ENCODE results near the gene GFM2. TPM values are rescaled to one million over a fixed set of nuclear protein-coding genes. Genes with fewer than 3 reads are reported as not detected.

GFM2 gene
- total RNA-seq (2022; extraction: Qiagen RNA extraction), result 24.9 to 29.9 TPM (median 25.4 TPM) in 5 replicates

GRCh38 chr5:74766849-74767578 lies at the start of gene GFM2, which contains the start of gene NSA2:
Gene GFM2, minus strand, starts transcription at chr5:74767117. Its CDS starts 3,375 bp downstream, at chr5:74763742.
Gene NSA2, plus strand, starts transcription at chr5:74767249. Its CDS starts 112 bp downstream, at chr5:74767361.

GRCh38 chr5:74684900-74685851 lies 81.7 kb downstream of the GFM2 start, which contains the start of gene HEXB:
Gene HEXB, plus strand, starts transcription at chr5:74685233. Its CDS starts 28 bp downstream, at chr5:74685261.

Other genes starting within 250 kb of the GFM2 start
- 8.9 to 12.0 TPM (median 9.8 TPM) in 5 replicates for gene ENC1, start 126.4 kb downstream of the GFM2 start, total RNA-seq (2022; extraction: Qiagen RNA extraction)
- 112 to 125 TPM (median 116 TPM) in 5 replicates for gene HEXB, start 81.9 kb downstream of the GFM2 start, total RNA-seq (2022; extraction: Qiagen RNA extraction)
- gene NSA2, start 132 bp upstream of the GFM2 start, total RNA-seq (2022; extraction: Qiagen RNA extraction), result 118 to 151 TPM (median 126 TPM) in 5 replicates
- gene FAM169A, start 99.3 kb upstream of the GFM2 start, total RNA-seq (2022; extraction: Qiagen RNA extraction), result 4.2 to 7.6 TPM (median 6.7 TPM) in 5 replicates

Data from A549 treated with CORT108297 at 1 μM for 4 hours (cell line).